ENCODE results near the gene CD28. TPM values are rescaled to one million over a fixed set of nuclear protein-coding genes. Genes with fewer than 3 reads are reported as not detected.

The CD28 gene
- total and polyA plus RNA-seq, 7 experiments from 2014 or later = 52.2 to 224 (median 113) TPM

DNA sequence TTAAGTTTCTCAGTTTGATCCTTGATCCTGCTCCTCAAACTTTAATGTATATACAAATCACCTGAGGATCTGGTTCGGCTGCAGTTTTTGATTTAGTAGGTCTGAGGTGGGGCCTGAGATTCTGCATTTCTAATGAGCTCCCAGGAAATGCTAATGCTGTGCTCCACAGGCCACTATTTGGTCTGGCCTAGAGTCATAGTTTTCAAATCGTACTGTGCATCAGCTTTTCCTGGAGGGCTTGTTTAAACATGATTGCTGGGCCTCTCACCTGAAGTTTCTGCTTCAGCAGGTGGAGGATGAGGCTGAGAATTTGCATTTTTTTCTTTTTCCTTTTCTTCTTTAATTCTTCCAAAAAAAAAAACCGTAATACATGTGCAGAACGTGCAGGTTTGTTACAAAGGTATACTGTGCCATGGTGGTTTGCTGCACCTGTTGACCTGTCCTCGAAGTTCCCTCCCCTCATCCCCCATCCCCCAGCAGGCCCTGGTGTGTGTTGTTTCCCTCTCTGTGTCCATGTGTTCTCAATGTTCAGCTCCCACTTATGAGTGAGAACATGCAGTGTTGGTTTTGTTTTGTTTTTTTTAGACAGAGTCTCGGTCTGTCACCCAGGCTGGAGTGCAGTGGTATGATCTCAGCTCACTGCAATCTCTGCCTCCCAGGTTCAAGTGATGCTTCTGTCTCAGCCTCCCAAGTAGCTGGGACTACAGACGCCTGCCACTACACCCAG, 42.2 kb upstream of the CD28 start:
- ChIA-PET CTCF (no interaction called here), POLR2A (interaction anchor here (0.6 kb wide), 3 partner anchors 10 to 77 kb away, joined by 3 read pairs; no protein-coding TSS in a partner anchor)
- H3K36me3 Mint-ChIP-seq = no peaks in the 10 kb centered on the region
- H3K4me3 Mint-ChIP-seq = peak overlapping the region in 1 of 10 donors; percentile 45
- H3K27me3 Mint-ChIP-seq = no peaks in the 10 kb centered on the region
- Histone ChIP-seq H3K9me3 (ENCODE audit: control insufficient read depth in 2 of 3, low read length in 3 of 3) (no peaks in the 10 kb centered on the region), H3K36me3 (ENCODE audit: control insufficient read depth in 2 of 3, insufficient read depth in 3 of 3, low read length in 3 of 3) (no peaks in the 10 kb centered on the region), H3K4me1 (ENCODE audit: control insufficient read depth in 2 of 2, insufficient read depth in 2 of 2, low read length in 2 of 2) (no peaks in the 10 kb centered on the region), H3K4me3 (ENCODE audit: low read length) (no peak overlapping the region), H3K27ac (ENCODE audit: low read depth, low read length) (no peak overlapping the region), H3K27me3 (ENCODE audit: control insufficient read depth in 2 of 2, insufficient read depth in 2 of 2, low read length in 2 of 2) (no peaks in the 10 kb centered on the region)
- intact Hi-C loops (cut with micrococcal nuclease) = no loop called here
- H3K4me1 Mint-ChIP-seq = peaks cover 8 to 31% (median 19%) of the 10 kb centered on the region in 7 donors
- H3K27ac Mint-ChIP-seq = peak overlapping the region in 2 of 9 donors; percentile 36 to 46
- H3K9me3 Mint-ChIP-seq = peaks cover 0 to 2% (median 0%) of the 10 kb centered on the region in 11 donors
- DNase-seq (no peak), ATAC-seq (no peak)

DNA sequence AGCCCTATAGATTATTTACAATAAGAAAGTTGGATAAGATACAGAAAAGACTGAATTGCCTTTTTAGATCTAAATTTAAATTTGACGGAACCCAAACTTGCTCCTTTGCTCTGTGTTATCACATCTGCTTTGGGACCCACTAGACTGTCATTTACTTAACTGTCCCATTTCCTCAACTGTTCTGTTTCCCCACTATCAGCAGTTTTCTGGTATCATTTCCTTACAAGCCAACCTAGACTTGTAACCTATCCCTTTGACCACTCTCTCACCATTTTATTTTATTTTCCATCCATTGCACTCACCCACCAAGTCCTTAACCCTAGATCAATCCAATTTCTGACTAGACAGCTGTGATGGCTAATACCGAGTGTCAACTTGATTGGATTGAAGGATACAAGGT, 38.6 kb upstream of the CD28 start:
- no peaks in the 10 kb centered on the region for H3K36me3 ChIP-seq (ENCODE audit: control insufficient read depth in 2 of 3, insufficient read depth in 3 of 3, low read length in 3 of 3)
- H3K4me1 ChIP-seq (ENCODE audit: control insufficient read depth in 2 of 2, insufficient read depth in 2 of 2, low read length in 2 of 2) = no peaks in the 10 kb centered on the region
- intact Hi-C loops (cut with micrococcal nuclease) = no loop called here
- peak overlapping the region in 5 of 9 donors; percentile 15 to 52 (median 36) for H3K27ac Mint-ChIP-seq
- no peak overlapping the region for H3K4me3 Mint-ChIP-seq
- no peak for ATAC-seq
- no peak overlapping the region for H3K4me3 ChIP-seq (ENCODE audit: low read length)
- H3K27me3 ChIP-seq (ENCODE audit: control insufficient read depth in 2 of 2, insufficient read depth in 2 of 2, low read length in 2 of 2) = no peaks in the 10 kb centered on the region
- no peaks in the 10 kb centered on the region for H3K27me3 Mint-ChIP-seq
- no peak overlapping the region for H3K27ac ChIP-seq (ENCODE audit: low read depth, low read length)
- peaks cover 0 to 11% (median 5%) of the 10 kb centered on the region in 7 donors for H3K4me1 Mint-ChIP-seq
- peaks cover 0 to 4% (median 0%) of the 10 kb centered on the region in 5 donors for H3K36me3 Mint-ChIP-seq
- H3K9me3 Mint-ChIP-seq = peaks cover 0 to 5% (median 0%) of the 10 kb centered on the region in 11 donors
- H3K9me3 ChIP-seq (ENCODE audit: control insufficient read depth in 2 of 3, low read length in 3 of 3) = no peaks in the 10 kb centered on the region
- ChIA-PET POLR2A (no interaction called here), CTCF (no interaction called here)
- DNase-seq = no peak

DNA sequence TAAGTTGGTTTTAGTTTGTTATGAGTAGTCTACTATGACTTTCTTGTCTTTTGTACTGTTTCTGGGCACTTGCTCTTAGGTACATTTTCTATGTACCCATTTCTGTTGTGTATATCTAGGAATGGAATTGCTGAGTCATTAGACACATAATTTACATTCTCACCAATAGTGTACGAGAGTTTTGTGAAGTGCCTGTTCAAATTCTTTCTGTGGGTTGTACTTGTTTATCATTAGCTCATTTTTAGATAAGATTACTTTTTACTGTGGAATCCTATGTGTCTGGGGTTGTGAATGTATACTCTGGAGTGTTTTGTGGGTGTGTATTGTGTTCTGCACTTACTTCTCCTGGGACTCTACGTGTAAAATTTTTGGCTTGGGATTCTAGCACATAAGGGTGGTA, 36.6 kb upstream of the CD28 start:
- H3K27me3 ChIP-seq (ENCODE audit: control insufficient read depth in 2 of 2, insufficient read depth in 2 of 2, low read length in 2 of 2) = no peaks in the 10 kb centered on the region
- intact Hi-C loops (cut with micrococcal nuclease) = no loop called here
- peaks cover 6 to 25% (median 17%) of the 10 kb centered on the region in 7 donors for H3K4me1 Mint-ChIP-seq
- DNase-seq (no peak), ATAC-seq (no peak)
- H3K9me3 ChIP-seq (ENCODE audit: control insufficient read depth in 2 of 3, low read length in 3 of 3) = no peaks in the 10 kb centered on the region
- peaks cover 0 to 8% (median 0%) of the 10 kb centered on the region in 11 donors for H3K9me3 Mint-ChIP-seq
- POLR2A ChIA-PET = no interaction called here
- no peaks in the 10 kb centered on the region for H3K27me3 Mint-ChIP-seq
- no peak overlapping the region for H3K27ac Mint-ChIP-seq
- H3K27ac ChIP-seq (ENCODE audit: low read depth, low read length) = no peak overlapping the region
- CTCF ChIA-PET = interaction anchor here (0.7 kb wide), 1 partner anchor 39 kb away, joined by 3 read pairs; no protein-coding TSS in a partner anchor
- peaks cover 0 to 7% (median 0%) of the 10 kb centered on the region in 5 donors for H3K36me3 Mint-ChIP-seq
- no peaks in the 10 kb centered on the region for H3K36me3 ChIP-seq (ENCODE audit: control insufficient read depth in 2 of 3, insufficient read depth in 3 of 3, low read length in 3 of 3)
- no peak overlapping the region for H3K4me3 ChIP-seq (ENCODE audit: low read length)
- H3K4me3 Mint-ChIP-seq = no peak overlapping the region
- peaks cover 4 to 6% of the 10 kb centered on the region in 2 donors for H3K4me1 ChIP-seq (ENCODE audit: control insufficient read depth in 2 of 2, insufficient read depth in 2 of 2, low read length in 2 of 2)

DNA sequence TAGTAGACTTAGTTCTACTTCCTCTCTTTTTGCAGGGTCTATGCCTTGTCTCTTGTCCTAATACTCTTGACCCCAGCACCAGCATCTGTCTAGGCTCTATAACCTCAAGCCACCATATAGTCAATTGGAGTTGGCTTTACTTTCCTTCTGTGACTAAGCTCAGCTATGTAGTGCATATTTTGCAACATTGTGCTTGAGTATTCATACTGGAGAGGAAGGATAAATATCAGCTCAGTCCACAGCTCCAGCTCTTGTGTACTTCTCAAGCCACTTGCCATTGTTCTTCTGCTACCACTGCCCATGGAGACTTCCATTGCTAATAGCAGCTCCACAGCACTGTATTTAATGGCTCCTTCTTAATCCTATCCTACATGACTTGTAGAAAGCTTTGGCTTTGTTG, 35.5 kb upstream of the CD28 start:
- Mint-ChIP-seq H3K4me3 (no peak overlapping the region), H3K4me1 (peaks cover 6 to 33% (median 21%) of the 10 kb centered on the region in 7 donors), H3K27ac (no peak overlapping the region), H3K27me3 (no peaks in the 10 kb centered on the region), H3K9me3 (peaks cover 0 to 8% (median 0%) of the 10 kb centered on the region in 11 donors), H3K36me3 (peaks cover 0 to 7% (median 0%) of the 10 kb centered on the region in 5 donors)
- no peaks in the 10 kb centered on the region for H3K9me3 ChIP-seq (ENCODE audit: control insufficient read depth in 2 of 3, low read length in 3 of 3)
- no peak for DNase-seq
- ChIA-PET POLR2A (interaction anchor here (0.9 to 1.4 kb wide), 2 partner anchors 62 to 81 kb away, joined by 4 read pairs; no protein-coding TSS in a partner anchor), CTCF (no interaction called here)
- H3K4me3 ChIP-seq (ENCODE audit: low read length) = no peak overlapping the region
- peaks cover 4 to 6% of the 10 kb centered on the region in 2 donors for H3K4me1 ChIP-seq (ENCODE audit: control insufficient read depth in 2 of 2, insufficient read depth in 2 of 2, low read length in 2 of 2)
- ATAC-seq = no peak
- intact Hi-C loops (cut with micrococcal nuclease) = no loop called here
- H3K36me3 ChIP-seq (ENCODE audit: control insufficient read depth in 2 of 3, insufficient read depth in 3 of 3, low read length in 3 of 3) = no peaks in the 10 kb centered on the region
- no peaks in the 10 kb centered on the region for H3K27me3 ChIP-seq (ENCODE audit: control insufficient read depth in 2 of 2, insufficient read depth in 2 of 2, low read length in 2 of 2)
- no peak overlapping the region for H3K27ac ChIP-seq (ENCODE audit: low read depth, low read length)

DNA sequence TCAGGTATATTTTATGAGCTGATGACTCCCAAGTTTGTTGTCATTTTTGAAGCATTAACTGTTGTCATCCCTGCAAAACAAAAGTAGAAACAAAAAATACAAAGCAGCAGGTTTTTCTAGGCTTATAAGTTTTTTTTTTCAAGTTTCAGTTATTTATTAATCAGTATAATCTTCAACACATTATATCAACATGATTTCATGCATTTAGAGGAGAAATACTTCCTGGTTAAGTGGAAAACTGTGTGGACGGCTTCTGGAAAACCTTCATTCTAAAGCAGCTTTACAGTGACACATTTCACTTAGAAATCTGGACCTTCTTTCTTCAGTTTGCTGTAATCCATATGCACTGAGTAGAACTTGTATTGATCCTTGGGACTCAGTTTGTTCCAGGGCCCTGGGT, 34.6 kb upstream of the CD28 start:
- Histone ChIP-seq H3K9me3 (ENCODE audit: control insufficient read depth in 2 of 3, low read length in 3 of 3) (no peaks in the 10 kb centered on the region), H3K27me3 (ENCODE audit: control insufficient read depth in 2 of 2, insufficient read depth in 2 of 2, low read length in 2 of 2) (no peaks in the 10 kb centered on the region), H3K27ac (ENCODE audit: low read depth, low read length) (no peak overlapping the region), H3K4me3 (ENCODE audit: low read length) (no peak overlapping the region), H3K36me3 (ENCODE audit: control insufficient read depth in 2 of 3, insufficient read depth in 3 of 3, low read length in 3 of 3) (no peaks in the 10 kb centered on the region), H3K4me1 (ENCODE audit: control insufficient read depth in 2 of 2, insufficient read depth in 2 of 2, low read length in 2 of 2) (peaks cover 4 to 6% of the 10 kb centered on the region in 2 donors)
- no peaks in the 10 kb centered on the region for H3K27me3 Mint-ChIP-seq
- no peak overlapping the region for H3K27ac Mint-ChIP-seq
- intact Hi-C loops (cut with micrococcal nuclease) = no loop called here
- DNase-seq (no peak), ATAC-seq (no peak)
- H3K4me1 Mint-ChIP-seq = peaks cover 6 to 36% (median 20%) of the 10 kb centered on the region in 7 donors
- H3K9me3 Mint-ChIP-seq = peaks cover 0 to 8% (median 0%) of the 10 kb centered on the region in 11 donors
- peaks cover 0 to 8% (median 0%) of the 10 kb centered on the region in 5 donors for H3K36me3 Mint-ChIP-seq
- CTCF ChIA-PET = interaction anchor here (0.6 kb wide), 1 partner anchor 170 kb away, joined by 4 read pairs; no protein-coding TSS in a partner anchor
- no peak overlapping the region for H3K4me3 Mint-ChIP-seq
- POLR2A ChIA-PET = interaction anchor here (1.0 to 1.4 kb wide), 3 partner anchors 9 to 61 kb away, joined by 3 to 4 read pairs (median 3); no protein-coding TSS in a partner anchor

DNA sequence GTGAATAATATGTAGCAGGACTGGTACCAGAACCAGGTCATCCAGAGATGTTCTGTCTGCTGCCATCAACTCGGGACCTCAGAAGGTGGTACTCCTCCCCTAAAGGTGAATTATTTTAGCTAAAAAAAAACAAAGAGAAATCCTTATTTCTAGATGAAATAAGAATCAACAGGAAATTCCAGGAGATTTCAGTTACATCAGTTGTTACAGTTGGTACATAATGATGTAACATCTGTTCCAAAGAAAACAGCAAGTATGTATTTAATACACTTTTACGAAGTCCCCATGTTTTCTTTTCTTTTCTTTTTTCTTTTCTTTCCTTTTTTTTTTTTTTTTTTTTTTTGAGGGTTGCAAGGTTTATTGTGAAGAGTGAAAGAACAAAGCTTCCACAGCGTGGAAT, 33.6 kb upstream of the CD28 start:
- DNase-seq (no peak), ATAC-seq (no peak)
- H3K27ac Mint-ChIP-seq = no peak overlapping the region
- Histone ChIP-seq H3K4me1 (ENCODE audit: control insufficient read depth in 2 of 2, insufficient read depth in 2 of 2, low read length in 2 of 2) (peaks cover 4 to 6% of the 10 kb centered on the region in 2 donors), H3K36me3 (ENCODE audit: control insufficient read depth in 2 of 3, insufficient read depth in 3 of 3, low read length in 3 of 3) (no peaks in the 10 kb centered on the region), H3K4me3 (ENCODE audit: low read length) (no peak overlapping the region), H3K27me3 (ENCODE audit: control insufficient read depth in 2 of 2, insufficient read depth in 2 of 2, low read length in 2 of 2) (no peaks in the 10 kb centered on the region), H3K27ac (ENCODE audit: low read depth, low read length) (no peak overlapping the region), H3K9me3 (ENCODE audit: control insufficient read depth in 2 of 3, low read length in 3 of 3) (no peaks in the 10 kb centered on the region)
- no peaks in the 10 kb centered on the region for H3K27me3 Mint-ChIP-seq
- intact Hi-C loops (cut with micrococcal nuclease) = no loop called here
- ChIA-PET CTCF (interaction anchor here (0.9 kb wide), 1 partner anchor 10 kb away, joined by 5 read pairs; no protein-coding TSS in a partner anchor), POLR2A (interaction anchor here (0.6 kb wide), 1 partner anchor 1569 kb away, joined by 3 read pairs; no protein-coding TSS in a partner anchor)
- H3K4me1 Mint-ChIP-seq = peaks cover 6 to 31% (median 20%) of the 10 kb centered on the region in 7 donors
- H3K9me3 Mint-ChIP-seq = peaks cover 0 to 10% (median 2%) of the 10 kb centered on the region in 11 donors
- no peak overlapping the region for H3K4me3 Mint-ChIP-seq
- peaks cover 0 to 10% (median 0%) of the 10 kb centered on the region in 5 donors for H3K36me3 Mint-ChIP-seq

Data from naive thymus-derived CD4-positive, alpha-beta T cell (primary cell).